Kasumi-1 (cell line): ENCODE measurements around the gene TRAPPC2.
"Not testable (repeated sequence)": the region's sequence is repeated elsewhere in the genome, so short reads cannot be mapped to it uniquely, and the experiment has no call there.

Experiments used
- DNase-seq, 2 experiments: peaks; one replicate each; lab custom pipeline; 2025; lab: John Stamatoyannopoulos, UW

The TRAPPC2 gene

GRCh38 chrX:13747836-13748235 lies 13.4 kb upstream of the TRAPPC2 start:
- peak; percentile 39 to 49 for DNase-seq

DNA sequence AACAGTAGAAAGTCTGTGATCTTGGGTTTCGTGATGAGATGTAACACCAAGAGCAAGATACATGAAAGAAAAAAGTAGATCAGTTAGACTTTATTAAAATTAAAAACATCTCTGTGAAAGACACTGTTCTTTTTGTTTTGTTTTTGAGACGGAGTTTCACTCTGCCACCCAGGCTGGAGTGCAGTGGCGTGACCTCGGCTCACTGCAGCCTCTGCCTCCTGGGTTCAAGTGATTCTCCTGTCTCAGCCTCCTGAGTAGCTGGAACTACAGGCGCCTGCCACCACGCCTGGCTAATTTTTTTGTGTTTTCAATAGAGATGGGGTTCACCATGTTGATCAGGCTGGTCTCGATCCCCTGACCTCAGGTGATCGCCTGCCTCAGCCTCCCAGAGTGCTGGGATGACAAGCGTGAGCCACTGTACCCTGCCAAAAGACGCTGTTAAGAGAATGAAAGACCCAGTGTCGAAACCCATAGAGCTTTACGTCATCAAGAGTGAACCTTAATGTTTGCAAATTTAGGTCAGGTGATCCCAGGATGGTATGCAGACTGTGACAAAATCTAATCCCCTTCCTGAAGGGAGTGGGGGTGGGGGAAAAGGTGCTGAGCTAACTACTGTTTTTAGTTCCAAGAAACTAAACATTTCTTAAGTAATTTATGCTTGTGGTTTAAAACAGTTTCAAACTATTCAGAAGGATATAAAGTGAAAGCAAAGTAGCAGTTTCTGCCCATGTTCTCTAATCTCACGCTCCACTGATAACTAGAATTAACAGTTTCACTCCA lies 8.2 kb upstream of the TRAPPC2 start:
- DNase-seq, result no peak

GRCh38 chrX:13741695-13742094 lies 7.3 kb upstream of the TRAPPC2 start:
- no peak for DNase-seq

DNA sequence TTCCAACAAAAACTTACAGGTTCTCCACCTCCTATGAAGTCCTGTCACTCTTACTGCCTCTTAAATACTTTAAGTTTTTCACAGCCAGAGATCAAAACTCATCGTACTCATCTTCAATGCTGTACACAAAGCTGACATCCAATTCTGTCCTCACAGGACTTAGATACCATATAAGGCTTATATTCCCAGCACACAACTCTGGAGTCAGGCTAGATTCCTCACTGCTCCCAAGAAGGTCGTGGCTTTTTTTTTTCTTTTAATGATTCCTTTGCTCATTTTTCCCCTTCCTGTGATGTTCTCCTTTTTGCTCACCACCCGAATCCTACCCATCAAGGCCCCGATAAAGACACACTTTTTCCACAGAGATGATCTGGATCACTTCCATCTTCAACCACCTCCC lies 914 bp downstream of the TRAPPC2 start:
- DNase-seq, result no peak

GRCh38 chrX:13732246-13733067 lies 2.0 kb downstream of the TRAPPC2 start:
- DNase-seq, result no peak

DNA sequence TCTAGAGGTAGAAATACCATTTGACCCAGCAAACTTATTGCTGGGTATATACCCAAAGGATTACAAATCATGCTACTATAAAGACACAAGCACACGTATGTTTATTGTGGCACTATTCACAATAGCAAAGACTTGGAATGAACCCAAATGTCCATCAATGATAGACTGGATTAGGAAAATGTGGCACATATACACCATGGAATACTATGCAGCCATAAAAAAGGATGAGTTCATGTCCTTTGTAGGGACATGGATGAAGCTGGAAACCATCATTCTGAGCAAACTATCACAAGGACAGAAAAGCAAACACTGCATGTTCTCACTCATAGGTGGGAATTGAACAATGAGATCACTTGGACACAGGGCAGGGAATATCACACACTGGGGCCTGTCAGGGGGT lies 3.9 kb downstream of the TRAPPC2 start:
- DNase-seq, result not testable (repeated sequence)

- DNase-seq, result not testable (repeated sequence)
Observed at GRCh38 chrX:13726583-13726982, 7.8 kb downstream of the TRAPPC2 start.

- DNase-seq, result not testable (repeated sequence)
Observed at GRCh38 chrX:13724878-13725277, 9.5 kb downstream of the TRAPPC2 start.

GRCh38 chrX:13721819-13722519 lies 12.5 kb downstream of the TRAPPC2 start:
- DNase-seq, result peak; percentile 30 to 31

- no peak for DNase-seq
Observed at GRCh38 chrX:13721371-13721770, 13.0 kb downstream of the TRAPPC2 start.

DNA sequence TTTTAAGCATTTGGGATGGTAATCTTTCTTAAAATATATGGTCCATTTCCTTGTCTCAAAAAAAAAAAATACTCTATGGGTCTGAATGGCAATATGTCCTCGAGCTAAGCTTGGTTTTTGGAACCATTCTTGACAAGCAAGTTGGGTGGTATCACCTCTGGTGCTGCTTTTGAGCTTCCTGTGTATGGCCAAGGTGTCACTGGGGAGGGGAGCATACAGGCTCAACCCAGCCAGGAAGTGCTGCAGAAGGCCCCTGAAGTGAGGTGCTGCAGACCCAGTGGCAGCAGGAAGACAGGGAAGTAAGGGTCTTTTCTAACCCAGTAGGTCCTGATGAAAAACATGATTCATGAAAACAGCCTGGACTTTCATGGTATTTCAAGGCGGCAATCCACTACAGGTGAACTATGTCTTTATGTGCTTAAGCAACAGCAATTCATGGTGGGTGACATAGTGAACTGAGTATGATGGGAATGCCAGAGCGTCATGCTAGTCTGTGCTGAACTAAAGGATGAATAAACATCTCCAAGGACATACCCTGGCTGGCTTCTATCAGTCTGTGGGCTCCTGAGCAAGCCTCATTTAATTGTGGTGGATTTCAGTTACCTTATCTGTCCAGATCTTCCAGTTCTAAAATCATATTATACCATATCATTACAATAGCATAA lies 15.1 kb downstream of the TRAPPC2 start:
- no peak for DNase-seq

GRCh38 chrX:13717700-13718472 lies 16.5 kb downstream of the TRAPPC2 start:
- DNase-seq, result no peak

DNA sequence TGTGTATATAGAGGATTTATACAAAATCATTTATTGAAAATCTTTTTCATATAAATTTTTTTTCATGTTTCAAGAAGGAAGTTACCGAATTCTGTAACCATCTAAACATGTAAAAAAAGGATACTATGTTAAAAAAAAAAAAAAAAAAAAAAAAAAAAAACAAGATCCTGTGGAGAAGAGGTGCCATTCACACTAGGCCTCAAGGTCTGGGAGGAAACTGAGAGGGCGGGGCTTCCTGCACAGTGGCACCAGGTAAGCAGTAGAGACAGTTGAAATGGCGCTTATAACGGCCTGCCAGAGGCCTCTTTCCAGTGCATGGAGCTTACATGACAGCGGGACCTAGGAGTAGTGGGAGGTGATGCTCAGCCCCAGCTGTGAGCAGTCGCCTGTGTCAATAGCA lies 17.5 kb downstream of the TRAPPC2 start:
- DNase-seq, result no peak

GRCh38 chrX:13716455-13716854 lies 18.0 kb downstream of the TRAPPC2 start:
- DNase-seq, result no peak

DNA sequence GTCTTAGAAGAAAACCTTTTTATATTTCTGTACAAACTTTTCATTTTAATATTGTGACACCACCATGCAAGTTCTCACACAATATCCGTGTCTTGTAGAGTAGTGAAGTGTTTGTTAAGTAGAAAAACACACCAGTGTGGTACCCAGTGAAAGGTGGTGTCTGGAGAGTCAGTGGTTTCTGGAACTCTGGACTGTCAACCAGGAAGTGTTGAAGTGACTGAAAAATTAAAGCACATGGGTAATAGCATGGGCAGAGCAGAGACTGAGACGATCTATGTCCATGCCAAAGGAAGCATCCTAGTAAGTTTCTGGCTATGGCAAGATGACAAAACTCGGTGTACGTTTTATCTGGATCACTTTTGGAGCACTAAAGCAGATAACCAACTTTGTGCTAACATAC lies 23.3 kb downstream of the TRAPPC2 start:
- no peak for DNase-seq

- DNase-seq, result no peak
Observed at GRCh38 chrX:13703589-13703988, 30.8 kb downstream of the TRAPPC2 start.

DNA sequence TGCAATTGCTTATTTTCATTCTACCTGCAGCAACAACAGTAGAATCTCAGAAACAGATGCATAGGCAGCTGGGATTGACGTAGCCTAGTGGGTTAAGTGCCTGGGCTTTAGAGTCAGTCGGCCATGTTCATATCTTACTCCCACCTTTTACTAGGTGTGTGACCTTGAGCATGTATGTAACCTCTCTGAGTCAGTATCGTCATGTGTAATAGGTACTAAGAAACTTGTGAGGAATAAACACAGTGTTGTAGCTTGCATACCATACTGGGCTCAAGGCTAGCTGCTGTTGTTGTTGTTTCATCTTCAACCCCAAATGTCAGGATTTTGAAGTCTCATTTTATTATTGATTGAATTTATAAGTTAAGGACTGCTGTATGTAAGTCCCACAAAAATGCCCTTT lies 31.3 kb downstream of the TRAPPC2 start:
- DNase-seq, result no peak

DNA sequence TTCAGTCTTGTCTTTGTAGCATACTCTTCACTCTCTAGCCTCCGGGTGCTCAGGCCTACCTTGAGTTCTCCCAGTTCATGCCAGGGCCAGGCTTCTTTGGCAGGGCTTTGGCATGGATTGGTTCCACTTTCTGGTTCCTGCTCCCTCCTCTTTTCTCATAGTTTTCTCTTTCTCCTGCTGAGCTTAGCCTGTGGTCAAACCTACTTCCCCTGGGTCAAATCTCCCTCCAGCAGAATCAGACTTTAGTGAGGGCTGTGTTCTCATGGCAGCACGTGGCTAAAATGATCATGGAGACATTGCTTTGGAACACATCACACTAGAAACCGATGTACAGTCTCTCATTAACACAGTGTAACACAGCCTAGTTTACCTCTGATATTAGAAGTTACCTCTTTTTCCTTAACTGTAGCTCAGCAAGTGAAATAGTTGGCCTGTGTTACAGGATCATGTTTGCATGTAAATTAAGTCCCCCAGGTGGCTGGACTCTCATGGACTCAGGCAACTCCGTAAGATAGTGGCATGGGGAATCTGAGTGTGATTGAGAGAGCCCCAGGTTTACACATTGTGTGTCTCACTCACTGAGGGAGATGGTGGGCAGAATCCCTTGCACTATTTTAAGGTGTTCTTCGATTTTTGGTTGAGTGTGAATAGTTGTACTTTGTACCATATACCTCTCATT lies 32.2 kb downstream of the TRAPPC2 start:
- DNase-seq, result no peak

DNA sequence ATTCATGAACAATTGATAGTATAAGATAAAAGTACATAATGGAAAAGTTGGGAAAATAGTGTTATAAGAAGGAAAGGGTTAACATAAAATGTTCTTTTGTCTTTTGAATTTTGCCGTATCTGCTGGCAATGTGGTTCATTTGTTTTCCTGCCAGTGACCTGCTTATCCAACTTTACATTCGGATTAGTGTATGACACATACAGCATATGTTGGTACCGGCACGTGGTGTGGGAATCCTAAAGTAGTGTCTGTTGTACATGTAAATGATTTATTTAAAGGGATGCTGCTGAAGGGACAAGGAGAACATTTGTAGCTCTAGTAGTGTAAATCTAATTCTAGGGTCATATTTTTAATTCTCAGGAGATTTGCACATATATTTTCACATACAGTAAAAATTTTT lies 34.0 kb downstream of the TRAPPC2 start:
- no peak for DNase-seq

DNA sequence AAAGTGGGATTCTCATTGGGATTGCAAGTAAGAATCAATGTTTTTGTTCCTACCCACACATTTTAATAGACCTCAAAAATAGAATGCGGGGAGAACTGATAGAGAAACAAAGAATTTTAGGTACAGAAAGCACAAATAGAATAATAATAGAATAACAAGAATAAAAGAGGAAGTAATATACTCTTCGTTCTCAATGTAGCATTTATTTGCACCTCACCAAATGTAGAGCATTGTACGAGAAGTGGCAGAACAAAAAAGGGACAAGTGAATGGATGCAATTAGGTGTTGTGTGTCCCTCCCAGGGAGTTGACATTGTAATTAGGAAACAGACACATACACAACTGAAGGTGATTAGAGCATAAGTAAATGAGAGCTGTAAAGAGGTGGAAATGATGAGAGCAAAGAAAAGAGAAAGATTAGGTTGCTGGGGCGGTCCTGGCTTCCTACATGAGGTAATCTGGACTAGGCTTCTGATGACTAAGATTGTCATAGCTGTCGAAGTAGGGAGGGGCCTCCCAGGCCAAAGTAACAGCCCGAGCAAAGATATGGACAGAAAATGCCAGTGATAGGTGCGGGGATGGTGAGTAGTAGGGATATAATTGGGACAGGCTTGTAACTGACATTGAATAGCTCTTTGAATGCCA lies 35.1 kb downstream of the TRAPPC2 start:
- DNase-seq, result no peak
